Measurements from ENCODE around the gene IFT52. TPM values are rescaled to one million over a fixed set of nuclear protein-coding genes. Genes with fewer than 3 reads are reported as not detected.
"Not testable (repeated sequence)": the region's sequence is repeated elsewhere in the genome, so short reads cannot be mapped to it uniquely, and the experiment has no call there.

IFT52 gene
- total RNA-seq, 1 experiment from 2014 or later: 30.8 TPM

GRCh38 chr20:43583133-43583864 is 7.4 kb upstream of the IFT52 start:
- Mint-ChIP-seq H3K27me3 (ENCODE audit: unreplicated experiment) (no peaks in the 10 kb centered on the region), H3K4me3 (ENCODE audit: low read depth, unreplicated experiment) (no peak overlapping the region), H3K36me3 (ENCODE audit: insufficient read depth, unreplicated experiment) (peaks cover 16% of the 10 kb centered on the region), H3K4me1 (ENCODE audit: low read depth, unreplicated experiment) (peaks cover 15% of the 10 kb centered on the region), H3K9me3 (ENCODE audit: low read depth, unreplicated experiment) (no peaks in the 10 kb centered on the region), H3K27ac (ENCODE audit: unreplicated experiment) (no peak overlapping the region)
- CTCF ChIA-PET: interaction anchor here (0.6 to 1.2 kb wide), 2 partner anchors 45 to 178 kb away, joined by 3 read pairs; no protein-coding TSS in a partner anchor
- intact Hi-C loops (cut with micrococcal nuclease; ENCODE audit: unreplicated experiment): no loop called here
- BruUV-seq (replicated peaks): no TSS peak
- DNase-seq: no peak
- TF ChIP-seq CTCF (IDR thresholded peaks at IDR 0.05; ENCODE audit: unreplicated experiment): no peak

- peak; percentile 55 for DNase-seq
- H3K4me3 Mint-ChIP-seq (ENCODE audit: low read depth, unreplicated experiment): no peak overlapping the region
- H3K9me3 Mint-ChIP-seq (ENCODE audit: low read depth, unreplicated experiment): no peaks in the 10 kb centered on the region
- peaks cover 15% of the 10 kb centered on the region for H3K36me3 Mint-ChIP-seq (ENCODE audit: insufficient read depth, unreplicated experiment)
- BruUV-seq (replicated peaks): no TSS peak
- no peaks in the 10 kb centered on the region for H3K27me3 Mint-ChIP-seq (ENCODE audit: unreplicated experiment)
- intact Hi-C loops (cut with micrococcal nuclease; ENCODE audit: unreplicated experiment): no loop called here
- TF ChIP-seq CTCF (IDR thresholded peaks at IDR 0.05; ENCODE audit: unreplicated experiment): no peak
- CTCF ChIA-PET: interaction anchor here (1.2 kb wide), 1 partner anchor 46 kb away, joined by 3 read pairs; no protein-coding TSS in a partner anchor
- H3K4me1 Mint-ChIP-seq (ENCODE audit: low read depth, unreplicated experiment): peaks cover 15% of the 10 kb centered on the region
- H3K27ac Mint-ChIP-seq (ENCODE audit: unreplicated experiment): no peak overlapping the region
These were observed 6.7 kb upstream of the IFT52 start for GRCh38 chr20:43583982-43584432.

- Mint-ChIP-seq H3K9me3 (ENCODE audit: low read depth, unreplicated experiment) (no peaks in the 10 kb centered on the region), H3K4me1 (ENCODE audit: low read depth, unreplicated experiment) (peaks cover 16% of the 10 kb centered on the region), H3K27me3 (ENCODE audit: unreplicated experiment) (no peaks in the 10 kb centered on the region), H3K4me3 (ENCODE audit: low read depth, unreplicated experiment) (no peak overlapping the region), H3K36me3 (ENCODE audit: insufficient read depth, unreplicated experiment) (peaks cover 9% of the 10 kb centered on the region), H3K27ac (ENCODE audit: unreplicated experiment) (no peak overlapping the region)
- intact Hi-C loops (cut with micrococcal nuclease; ENCODE audit: unreplicated experiment): no loop called here
- BruUV-seq (replicated peaks): no TSS peak
- CTCF ChIA-PET: interaction anchor here (0.7 to 1.3 kb wide), 3 partner anchors 46 to 139 kb away, joined by 3 to 6 read pairs (median 3); no protein-coding TSS in a partner anchor
- TF ChIP-seq CTCF (IDR thresholded peaks at IDR 0.05; ENCODE audit: unreplicated experiment): no peak
- no peak for DNase-seq
These were observed 6.1 kb upstream of the IFT52 start for GRCh38 chr20:43584448-43585136.

- Mint-ChIP-seq H3K9me3 (ENCODE audit: low read depth, unreplicated experiment) (no peaks in the 10 kb centered on the region), H3K4me1 (ENCODE audit: low read depth, unreplicated experiment) (peaks cover 30% of the 10 kb centered on the region), H3K36me3 (ENCODE audit: insufficient read depth, unreplicated experiment) (peaks cover 29% of the 10 kb centered on the region), H3K27me3 (ENCODE audit: unreplicated experiment) (no peaks in the 10 kb centered on the region), H3K4me3 (ENCODE audit: low read depth, unreplicated experiment) (no peak overlapping the region), H3K27ac (ENCODE audit: unreplicated experiment) (no peak overlapping the region)
- CTCF ChIA-PET: interaction anchor here (1.6 kb wide), 1 partner anchor 27 kb away, joined by 4 read pairs; the partner anchor contains the start of gene SGK2
- TF ChIP-seq CTCF (IDR thresholded peaks at IDR 0.05; ENCODE audit: unreplicated experiment): no peak
- no TSS peak for BruUV-seq (replicated peaks)
- intact Hi-C loops (cut with micrococcal nuclease; ENCODE audit: unreplicated experiment): no loop called here
- DNase-seq: no peak
These were observed 4.1 kb upstream of the IFT52 start for GRCh38 chr20:43586641-43587040.

- BruUV-seq (replicated peaks); H3K4me3 Mint-ChIP-seq (ENCODE audit: low read depth, unreplicated experiment); CTCF ChIA-PET; DNase-seq; H3K9me3 Mint-ChIP-seq (ENCODE audit: low read depth, unreplicated experiment); H3K27ac Mint-ChIP-seq (ENCODE audit: unreplicated experiment); intact Hi-C loops (cut with micrococcal nuclease; ENCODE audit: unreplicated experiment); H3K27me3 Mint-ChIP-seq (ENCODE audit: unreplicated experiment): not testable (repeated sequence)
- peaks cover 36% of the 10 kb centered on the region for H3K4me1 Mint-ChIP-seq (ENCODE audit: low read depth, unreplicated experiment)
- H3K36me3 Mint-ChIP-seq (ENCODE audit: insufficient read depth, unreplicated experiment): peaks cover 29% of the 10 kb centered on the region
These were observed 2.2 kb upstream of the IFT52 start for GRCh38 chr20:43588526-43588925.
